DMS53 treated with DMSO at 0.1 percent for 48 hours (cell line): ENCODE data around the gene HSPG2.
"Not testable (repeated sequence)": the region's sequence is repeated elsewhere in the genome, so short reads cannot be mapped to it uniquely, and the experiment has no call there.

ENCODE experiments used
- DNase-seq: peaks from one replicate; lab custom pipeline; 2025; ENCODE audit not compliant: unreplicated experiment; lab: John Stamatoyannopoulos, UW

Gene HSPG2

DNA sequence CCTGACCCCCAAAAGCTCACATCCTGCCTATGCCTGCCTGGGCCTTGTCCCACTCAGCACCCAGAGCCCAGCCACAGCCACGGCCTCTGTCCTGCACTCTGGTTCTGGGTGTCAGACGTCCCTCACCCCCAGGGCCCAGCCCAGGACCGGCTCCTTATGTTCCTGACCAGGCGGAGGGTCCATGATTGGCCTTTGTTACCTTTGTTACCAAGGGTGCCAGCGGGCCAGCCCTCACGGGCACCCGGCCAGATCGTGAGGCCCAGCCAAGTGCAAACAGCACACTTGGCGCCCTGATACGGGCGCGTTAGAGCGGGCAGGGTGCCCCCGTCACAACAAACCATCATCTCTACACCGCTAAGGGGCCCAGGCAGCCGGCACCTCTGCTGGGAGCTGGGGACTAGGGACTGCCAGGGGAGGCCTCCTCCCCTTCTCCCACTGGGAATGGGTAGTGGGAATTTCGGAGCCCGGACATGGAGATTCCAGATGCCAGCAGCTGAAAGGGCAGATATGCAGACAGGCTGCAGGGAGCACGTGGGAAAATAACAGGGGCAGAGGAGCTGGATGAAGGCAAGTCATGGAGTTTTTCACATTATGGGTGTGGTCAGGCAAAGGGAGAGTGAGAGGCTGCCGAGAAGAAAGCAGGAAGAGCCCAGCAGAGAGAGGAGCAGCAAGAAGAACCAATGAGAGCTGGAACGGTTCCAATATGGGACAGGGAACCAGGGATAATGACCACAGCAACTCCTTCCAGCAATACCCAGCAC is 22.1 kb downstream of the HSPG2 start:
- DNase-seq = no peak

DNA sequence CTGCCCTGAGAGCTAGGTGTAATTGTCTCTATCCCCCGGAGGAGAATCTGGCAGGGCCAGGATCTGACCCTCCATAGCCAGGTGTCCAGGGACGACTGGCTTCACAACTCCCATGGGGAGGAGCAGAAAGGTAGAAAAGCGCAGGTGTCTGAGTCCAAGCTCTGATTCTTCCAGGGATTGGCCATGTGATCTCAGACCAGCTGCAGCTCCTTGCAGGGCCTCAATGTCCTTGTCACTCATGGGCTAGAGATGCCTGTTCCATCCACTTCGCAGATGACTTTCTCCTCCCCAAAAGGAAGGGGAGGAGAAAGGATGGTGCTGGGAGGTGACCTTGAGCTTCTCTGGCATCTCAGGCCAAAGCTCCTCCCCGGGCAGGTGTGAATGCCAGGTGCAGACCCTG is 22.7 kb downstream of the HSPG2 start:
- no peak for DNase-seq

- no peak for DNase-seq
These were observed 23.3 kb downstream of the HSPG2 start for GRCh38 chr1:21913763-21914162.

DNA sequence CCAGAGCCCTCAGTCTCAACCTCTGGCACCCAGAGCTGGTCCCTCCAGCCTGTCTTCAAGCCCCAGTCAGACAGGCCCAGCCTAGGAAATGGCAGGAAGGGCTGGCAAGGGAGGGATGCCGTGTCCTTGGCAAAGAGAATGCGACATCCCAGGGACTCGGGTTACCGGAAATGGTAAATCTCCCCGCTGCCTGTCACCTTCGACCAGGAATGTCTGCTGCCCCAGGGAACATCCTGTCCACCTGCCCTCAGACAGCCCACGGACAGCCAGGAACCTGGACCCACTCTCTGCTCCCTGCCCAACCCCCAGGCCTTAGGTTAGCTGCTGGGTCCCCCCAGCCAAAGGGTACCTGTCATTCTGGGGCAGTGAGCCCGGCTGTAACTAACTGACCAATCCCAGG is 23.9 kb downstream of the HSPG2 start:
- no peak for DNase-seq

- DNase-seq = no peak
These were observed 24.9 kb downstream of the HSPG2 start for GRCh38 chr1:21912038-21912758.

GRCh38 chr1:21911205-21912001 is 25.7 kb downstream of the HSPG2 start:
- no peak for DNase-seq

GRCh38 chr1:21910558-21911204 is 26.4 kb downstream of the HSPG2 start:
- no peak for DNase-seq

GRCh38 chr1:21909787-21910503 is 27.2 kb downstream of the HSPG2 start:
- no peak for DNase-seq

GRCh38 chr1:21909286-21909759 is 27.8 kb downstream of the HSPG2 start:
- DNase-seq = no peak

DNA sequence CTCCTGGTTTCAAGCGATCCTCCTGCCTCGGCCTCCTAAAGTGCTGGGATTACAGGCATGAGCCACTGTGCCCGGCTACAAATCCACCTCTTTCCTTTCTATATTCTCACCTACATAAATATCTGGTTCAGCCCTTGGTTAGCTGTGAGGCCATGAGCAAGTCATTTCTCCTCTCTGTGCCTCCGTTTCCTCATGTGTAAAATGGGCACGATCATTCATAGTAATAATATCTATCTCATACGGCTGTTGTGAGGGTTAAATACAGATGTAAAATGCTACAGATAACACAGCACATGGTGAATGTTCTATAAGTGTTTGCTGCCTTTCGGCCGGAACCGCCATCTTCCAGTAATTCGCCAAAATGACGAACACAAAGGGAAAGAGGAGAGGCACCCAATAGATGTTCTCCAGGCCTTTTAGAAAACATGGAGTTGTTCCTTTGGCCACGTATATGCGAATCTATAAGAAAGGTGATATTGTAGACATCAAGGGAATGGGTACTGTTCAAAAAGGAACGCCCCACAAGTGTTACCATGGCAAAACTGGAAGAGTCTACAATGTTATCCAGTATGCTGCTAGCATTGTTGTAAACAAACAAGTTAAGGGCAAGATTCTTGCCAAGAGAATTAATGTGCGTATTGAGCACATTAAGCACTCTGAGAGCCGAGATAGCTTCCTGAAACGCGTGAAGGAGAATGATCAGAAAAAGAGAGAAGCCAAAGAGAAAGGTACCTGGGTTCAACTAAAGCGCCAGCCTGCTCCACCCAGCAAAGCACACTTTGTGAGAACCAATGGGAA is 29.2 kb downstream of the HSPG2 start:
- not testable (repeated sequence) for DNase-seq

DNA sequence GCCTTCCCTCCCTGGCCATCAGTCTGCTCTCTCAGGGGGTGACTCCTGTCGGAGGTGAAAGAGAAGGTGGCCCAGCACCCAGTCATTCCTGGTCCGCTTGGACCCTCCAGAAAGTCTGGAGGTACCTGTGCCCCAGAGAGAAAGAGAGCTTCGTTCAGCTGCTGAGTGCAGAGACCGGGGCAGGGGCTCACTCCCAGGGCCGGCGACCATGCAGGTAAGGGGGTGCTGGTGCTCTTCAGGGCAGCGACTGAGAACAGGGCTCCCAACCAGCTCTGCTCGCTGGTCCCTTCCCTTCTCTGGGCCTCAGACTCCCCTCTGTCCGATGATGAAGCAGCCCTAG is 30.1 kb downstream of the HSPG2 start:
- DNase-seq = no peak

DNA sequence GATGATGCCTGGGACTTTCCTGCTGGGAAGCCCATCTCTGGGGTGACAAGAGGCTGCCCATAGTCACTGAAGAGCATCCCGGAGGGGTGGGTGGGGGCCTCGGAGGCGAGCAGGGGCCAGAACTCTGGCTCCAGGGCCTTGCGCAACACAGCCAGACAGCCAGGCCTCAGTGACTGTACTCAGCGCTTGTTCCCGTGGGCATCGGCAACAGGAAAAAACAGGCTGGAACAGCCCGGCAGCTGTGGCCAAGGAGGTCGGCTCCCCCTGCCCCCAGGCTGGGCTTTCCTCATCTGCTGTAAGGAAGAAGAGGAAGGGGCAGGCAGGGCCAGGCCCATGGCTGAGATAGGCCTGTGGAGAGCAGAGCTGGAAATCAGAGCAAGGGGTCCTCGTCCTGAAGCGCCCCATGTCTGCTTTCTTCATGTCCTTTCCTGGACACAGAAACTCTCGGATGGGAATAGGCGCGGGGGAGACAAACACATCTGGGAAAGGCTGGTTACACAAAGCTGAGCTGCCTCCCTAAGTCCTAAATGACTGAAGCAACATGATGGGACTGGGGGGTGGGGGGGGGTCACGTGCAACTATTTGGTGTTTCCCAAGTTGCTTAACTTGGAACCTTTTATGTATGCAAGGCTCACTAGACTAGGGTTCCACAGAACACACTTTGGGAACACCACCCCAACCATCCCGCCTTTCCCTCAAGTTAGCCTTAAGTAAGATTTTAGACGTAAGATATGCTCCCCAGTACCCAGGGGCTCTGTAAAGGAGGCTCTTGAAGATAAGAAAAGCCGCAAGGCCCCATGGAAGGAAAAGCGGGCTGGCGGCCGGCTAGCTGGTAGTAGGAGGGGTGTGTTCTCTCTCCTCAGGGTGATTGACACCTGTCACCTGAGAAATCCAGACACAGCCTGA is 30.7 kb downstream of the HSPG2 start:
- no peak for DNase-seq

DNA sequence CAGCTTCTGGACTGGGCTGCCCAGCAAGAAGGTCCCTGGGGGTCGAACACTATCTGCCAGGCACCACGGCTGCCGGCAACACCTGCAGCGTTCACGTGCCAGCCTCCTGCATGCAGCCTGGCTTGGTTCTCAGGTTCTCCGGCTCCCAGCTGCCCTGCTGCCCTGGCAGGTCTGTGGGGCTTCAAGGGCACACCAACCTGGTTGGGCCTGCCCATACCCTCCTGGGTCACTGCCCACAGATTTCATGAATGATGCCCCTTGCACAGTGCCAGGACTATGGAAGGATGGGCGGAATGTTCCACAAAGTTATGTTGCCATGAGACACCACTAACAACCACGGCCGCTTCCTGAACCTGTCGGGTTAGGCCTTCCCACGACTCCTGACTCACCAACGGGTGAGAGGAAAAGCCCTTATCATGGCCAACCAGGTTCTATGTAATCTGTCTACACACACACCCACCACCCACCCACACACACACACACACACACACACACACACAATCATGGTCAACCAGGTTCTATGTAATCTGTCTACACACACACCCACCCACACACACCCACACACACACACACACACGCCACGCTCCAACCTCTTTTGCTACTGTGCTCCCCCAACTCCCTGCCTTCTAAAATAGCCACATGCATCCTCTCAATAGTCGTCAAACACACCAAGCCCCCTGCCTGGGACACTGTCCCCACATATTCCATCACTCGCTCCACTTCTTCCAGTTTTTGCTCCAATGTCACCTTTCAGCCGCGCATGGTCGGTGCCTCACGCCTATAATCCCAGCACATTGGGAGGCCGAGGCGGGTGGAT is 32.2 kb downstream of the HSPG2 start:
- DNase-seq = no peak

DNA sequence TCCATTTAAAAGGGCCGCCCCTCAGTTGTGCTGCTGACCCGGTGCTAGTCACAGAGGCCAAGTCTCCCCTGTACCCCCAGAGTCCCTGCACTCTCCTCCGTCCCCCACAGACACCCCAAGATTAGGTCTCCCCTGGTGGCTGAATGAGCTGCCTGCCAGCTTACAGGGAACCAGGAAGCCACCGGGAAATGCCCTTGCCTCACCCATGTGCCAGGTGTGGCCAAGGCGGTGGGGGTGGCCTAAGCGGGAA is 32.7 kb downstream of the HSPG2 start:
- DNase-seq = no peak

GRCh38 chr1:21903638-21904453 is 33.3 kb downstream of the HSPG2 start:
- no peak for DNase-seq

- DNase-seq = no peak
These were observed 34.8 kb downstream of the HSPG2 start for GRCh38 chr1:21902026-21903012.
